Spinal cord (tissue), 10 donors: ENCODE measurements around the gene HNRNPL. TPM values are rescaled to one million over a fixed set of nuclear protein-coding genes. Genes with fewer than 3 reads are reported as not detected.
"Not testable (repeated sequence)": the region's sequence is repeated elsewhere in the genome, so short reads cannot be mapped to it uniquely, and the experiment has no call there.

Experiments
- DNase-seq, 6 donors: peaks; one replicate each; pipeline versions ENCODE4 v3.0.0 to v3.0.0-alpha.2; 2013 to 2015; ENCODE audit warnings: low spot score in 6 of 6, low read depth in 4 of 6
- H3K27ac ChIP-seq: one replicate; pipeline ENCODE4 v1.5.1; 2013; ENCODE audit warnings: low read depth, low read length, control low read depth
- H3K27me3 ChIP-seq: one replicate; pipeline ENCODE4 v1.6.1; 2013; ENCODE audit warnings: low read length; ENCODE audit not compliant: control insufficient read depth, insufficient read depth
- H3K36me3 ChIP-seq: one replicate; pipeline ENCODE4 v1.6.1; 2013; ENCODE audit warnings: low read length; ENCODE audit not compliant: control insufficient read depth, insufficient read depth
- H3K4me1 ChIP-seq: one replicate; pipeline ENCODE4 v1.6.1; 2013; ENCODE audit warnings: low read length; ENCODE audit not compliant: control insufficient read depth, insufficient read depth
- H3K4me3 ChIP-seq: one replicate; pipeline ENCODE4 v1.5.1; 2013; ENCODE audit warnings: low read depth, low read length, control low read depth
- H3K9me3 ChIP-seq: one replicate; pipeline ENCODE4 v1.6.1; 2013; ENCODE audit warnings: low read length; ENCODE audit not compliant: control insufficient read depth, insufficient read depth
- WGBS: methylation state at CpG from one replicate; pipeline ENCODE4 v1.1.5; 2013; ENCODE audit warnings: missing lambda C conversion rate; ENCODE audit not compliant: insufficient coverage; 5-methylcytosine and 5-hydroxymethylcytosine counted together
- polyA plus RNA-seq, 2 donors: library from polyadenylated mRNA; unstranded; fragments of 120-200 nt; gene quantifications; one replicate each; pipeline ENCODE4 v1.2.1, GENCODE V29; 2013; ENCODE audit not compliant: insufficient read length in 2 of 2
- total RNA-seq, 2 donors: library from RNA; depleted of rRNA in 1 of 2; stranded (reverse); fragments of 120-200 nt in 1 of 2; fragments of >200 nt in 1 of 2; gene quantifications; one replicate each; pipeline versions ENCODE4 v1.2.3 to v1.2.4, GENCODE V29; 2013 to 2014
- donor health status: healthy.

HNRNPL gene
- total and polyA plus RNA-seq, 4 donors: 214 to 338 (median 293) TPM

GRCh38 chr19:38795549-38795948, 54.2 kb downstream of the HNRNPL start:
- H3K27me3 ChIP-seq: peaks cover 4% of the 10 kb centered on the region
- no peak overlapping the region for H3K27ac ChIP-seq
- no peak overlapping the region for H3K4me3 ChIP-seq
- no peaks in the 10 kb centered on the region for H3K9me3 ChIP-seq
- no peak for DNase-seq
- H3K4me1 ChIP-seq: peaks cover 9% of the 10 kb centered on the region
- no CpG with 5 or more reads among the region's 4 CpGs for WGBS
- H3K36me3 ChIP-seq: no peaks in the 10 kb centered on the region

DNA sequence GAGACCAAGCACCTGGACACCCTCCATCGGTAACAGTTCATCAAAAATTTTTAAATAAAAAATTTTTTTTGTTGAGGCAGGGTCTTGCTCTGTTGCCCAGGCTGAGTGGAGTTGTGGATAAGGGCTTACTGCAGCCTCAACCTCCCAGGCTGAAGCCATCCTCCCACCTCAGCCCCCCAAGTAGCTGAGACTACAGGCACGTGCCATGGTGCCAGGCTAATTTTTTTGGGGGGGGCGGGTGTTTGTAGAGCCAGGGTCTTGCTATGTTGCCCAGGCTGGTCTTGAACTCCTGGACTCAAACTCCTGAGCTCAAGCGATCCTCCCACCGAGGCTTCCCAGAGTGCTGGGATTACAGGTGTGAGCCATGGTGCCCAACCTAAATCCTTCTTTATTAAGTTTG, 56.1 kb downstream of the HNRNPL start:
- WGBS: 90% methylated on average over 2 of the region's 5 CpGs

GRCh38 chr19:38793177-38793576, 56.6 kb downstream of the HNRNPL start:
- Histone ChIP-seq H3K27me3 (peaks cover 4% of the 10 kb centered on the region), H3K9me3 (no peaks in the 10 kb centered on the region), H3K36me3 (no peaks in the 10 kb centered on the region), H3K4me3 (no peak overlapping the region), H3K4me1 (peaks cover 9% of the 10 kb centered on the region), H3K27ac (no peak overlapping the region)
- 100% methylated on average over 1 of the region's 8 CpGs for WGBS
- no peak for DNase-seq

More for the DNA sequence above, 56.1 kb downstream of the HNRNPL start:
- Histone ChIP-seq H3K9me3 (no peaks in the 10 kb centered on the region), H3K36me3 (no peaks in the 10 kb centered on the region), H3K27ac (no peak overlapping the region), H3K4me1 (peaks cover 9% of the 10 kb centered on the region), H3K4me3 (no peak overlapping the region), H3K27me3 (peaks cover 4% of the 10 kb centered on the region)
- DNase-seq: no peak

DNA sequence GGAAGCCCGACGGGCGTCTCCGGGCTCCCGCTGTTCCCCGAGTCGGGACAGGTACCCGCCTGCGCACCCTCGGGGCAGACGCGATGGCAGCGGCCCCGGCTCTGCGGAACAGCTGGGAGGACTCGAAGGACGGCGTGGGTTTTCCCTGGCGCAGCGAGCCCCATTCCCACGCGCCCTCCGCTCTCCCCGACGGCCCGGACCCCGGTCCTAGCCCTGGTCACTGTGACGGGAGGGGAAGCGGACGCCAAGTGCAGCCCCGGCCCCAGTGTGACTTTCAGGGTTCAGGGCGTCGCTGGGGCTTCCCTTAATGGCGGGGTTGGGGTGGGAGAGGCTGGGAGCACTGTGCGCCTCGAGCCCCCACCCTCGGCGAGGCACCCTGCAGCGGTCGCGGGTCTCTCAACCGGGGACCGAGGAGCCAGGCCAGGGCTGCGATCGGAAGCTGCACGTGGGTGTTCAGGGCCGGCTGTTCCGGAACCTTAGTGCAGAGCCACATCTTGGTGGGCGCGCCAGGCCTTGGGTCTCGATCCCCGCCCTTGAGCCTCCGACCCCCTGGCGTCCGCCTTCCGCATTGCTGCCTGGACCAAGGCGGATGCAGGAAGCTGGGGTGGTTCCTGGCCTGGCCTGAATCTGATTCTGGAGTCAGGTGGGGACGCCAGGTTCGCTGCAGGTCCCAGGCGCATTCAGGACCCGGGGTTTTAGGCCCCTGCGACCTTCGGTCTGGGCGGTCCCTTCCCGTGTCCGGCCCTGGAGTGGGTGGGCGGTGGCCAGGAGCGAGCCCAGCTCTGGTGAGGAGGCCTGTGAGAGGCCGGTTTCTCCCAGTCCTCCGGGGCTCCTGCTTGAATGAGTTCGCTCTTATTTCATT, 57.3 kb downstream of the HNRNPL start:
- H3K27ac ChIP-seq: no peak overlapping the region
- peaks cover 4% of the 10 kb centered on the region for H3K27me3 ChIP-seq
- H3K36me3 ChIP-seq: no peaks in the 10 kb centered on the region
- peak in 1 of 6 donors; percentile 23 for DNase-seq
- 6% methylated on average over 56 of the region's 71 CpGs for WGBS
- H3K9me3 ChIP-seq: no peaks in the 10 kb centered on the region
- peak overlapping the region; percentile 18 for H3K4me3 ChIP-seq
- H3K4me1 ChIP-seq: peaks cover 9% of the 10 kb centered on the region

DNA sequence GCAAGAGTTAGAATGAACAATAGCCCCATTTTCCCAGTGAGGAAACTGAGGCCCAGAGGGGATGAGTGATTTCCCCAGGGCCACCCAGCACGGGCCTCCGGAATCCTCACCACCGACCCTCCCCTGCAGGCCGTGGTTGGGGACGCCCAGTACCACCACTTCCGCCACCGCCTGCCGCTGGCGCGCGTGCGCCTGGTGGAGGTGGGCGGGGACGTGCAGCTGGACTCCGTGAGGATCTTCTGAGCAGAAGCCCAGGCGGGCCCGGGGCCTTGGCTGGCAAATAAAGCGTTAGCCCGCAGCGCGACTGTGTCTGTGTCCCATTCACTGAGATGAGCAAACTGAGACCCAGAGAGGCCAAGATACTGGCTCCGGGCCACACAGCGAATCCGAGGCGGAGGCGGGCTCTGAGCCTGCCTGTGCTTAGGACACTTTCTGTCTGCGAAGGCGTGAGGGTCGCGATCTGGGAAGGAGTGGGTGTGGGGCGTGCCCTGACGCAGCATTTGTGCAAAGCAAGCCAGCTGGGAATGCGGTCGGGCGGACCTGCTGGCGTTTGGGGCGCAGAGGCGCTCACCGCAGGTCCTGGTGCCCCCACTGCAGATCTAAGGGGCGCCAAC, 58.2 kb downstream of the HNRNPL start:
- H3K27me3 ChIP-seq, H3K4me3 ChIP-seq: not testable (repeated sequence)
- WGBS: no CpG with 5 or more reads among the region's 40 CpGs

GRCh38 chr19:38790507-38791403, 59.0 kb downstream of the HNRNPL start:
- not testable (repeated sequence) for H3K9me3 ChIP-seq, H3K36me3 ChIP-seq, H3K4me3 ChIP-seq, H3K4me1 ChIP-seq, H3K27ac ChIP-seq, H3K27me3 ChIP-seq, DNase-seq
- WGBS: 0% methylated on average over 1 of the region's 49 CpGs

More for the DNA sequence above, 58.2 kb downstream of the HNRNPL start:
- H3K4me1 ChIP-seq, DNase-seq, H3K27ac ChIP-seq, H3K9me3 ChIP-seq, H3K36me3 ChIP-seq: not testable (repeated sequence)

DNA sequence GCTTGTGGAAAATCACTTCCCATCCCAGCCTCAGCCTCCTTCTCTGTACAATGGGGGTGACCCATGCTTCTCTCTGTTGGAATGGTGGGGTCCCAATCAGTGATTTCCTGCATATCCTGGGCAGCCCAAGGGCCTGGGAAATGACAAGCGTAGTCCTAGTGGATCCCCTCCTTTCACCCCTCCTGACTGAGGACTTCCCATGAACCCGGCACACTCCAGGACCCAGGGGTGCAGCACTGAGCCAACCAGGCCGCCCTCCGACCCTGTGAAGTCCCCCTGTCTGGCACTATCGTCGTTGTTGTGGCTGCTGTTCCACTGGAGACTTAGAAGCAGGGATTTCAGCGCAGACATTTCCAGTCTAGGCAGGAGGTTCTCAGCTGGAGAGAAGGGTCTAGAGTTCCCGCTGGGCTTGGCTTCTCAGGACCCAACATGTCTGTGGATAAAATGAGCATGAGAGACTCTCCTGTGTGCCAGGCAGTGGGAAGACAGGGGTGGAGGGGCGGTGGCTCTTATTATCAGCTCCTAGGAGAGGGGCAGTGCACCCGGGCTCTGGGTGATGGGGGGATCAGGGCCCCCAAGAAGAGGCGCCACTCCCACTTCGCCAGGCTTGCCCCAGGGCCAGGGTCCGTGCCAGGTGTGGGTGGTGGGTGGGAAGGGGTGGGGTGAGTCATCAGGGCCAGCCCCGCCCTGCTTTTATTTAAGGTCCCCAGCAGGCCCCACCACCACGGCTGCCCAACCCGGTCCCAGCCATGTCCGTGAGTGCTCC, 61.1 kb downstream of the HNRNPL start, which contains the start of gene LGALS7B:
TSS of gene LGALS7B (plus strand) at position 723 of the 766 bp plus-strand sequence. CDS start at position 750, 27 bp downstream.
- Histone ChIP-seq H3K4me3 (no peak within 1 kb of the TSS), H3K36me3 (no peaks in the 10 kb centered on the region), H3K27me3 (peaks cover 4% of the 10 kb centered on the region), H3K4me1 (peaks cover 9% of the 10 kb centered on the region), H3K9me3 (no peaks in the 10 kb centered on the region), H3K27ac (no peak within 1 kb of the TSS)
- DNase-seq: no peak
- 54% methylated on average over 8 of the region's 17 CpGs for WGBS

GRCh38 chr19:38786572-38787265, 63.1 kb downstream of the HNRNPL start:
- 73% methylated on average over 10 of the region's 11 CpGs for WGBS
- H3K4me3 ChIP-seq: no peak overlapping the region
- H3K27ac ChIP-seq: no peak overlapping the region
- H3K27me3 ChIP-seq: no peaks in the 10 kb centered on the region
- no peak for DNase-seq
- H3K4me1 ChIP-seq: no peaks in the 10 kb centered on the region
- H3K9me3 ChIP-seq: no peaks in the 10 kb centered on the region
- no peaks in the 10 kb centered on the region for H3K36me3 ChIP-seq
